Measurements from ENCODE around the gene CPZ. TPM values are rescaled to one million over a fixed set of nuclear protein-coding genes. Genes with fewer than 3 reads are reported as not detected.

The CPZ gene
- total RNA-seq, 1 experiment from 2014 or later: 37.3 TPM

- H4K20me1 ChIP-seq (ENCODE audit: control insufficient read depth, insufficient read depth, insufficient read length): no peaks in the 10 kb centered on the region
These were observed 10.5 kb upstream of the CPZ start for GRCh38 chr4:8582016-8582415.

More at GRCh38 chr4:8582016-8582415, 10.5 kb upstream of the CPZ start:
- Mint-ChIP-seq H3K36me3 (ENCODE audit: insufficient read depth in 1 of 3, low read depth in 3 of 3) (no peaks in the 10 kb centered on the region), H3K4me3 (0 out of 5 replicates have a peak overlapping the region, but pooled peaks of 1 of the 2 experiments have one; percentile 2), H3K27ac (no peak overlapping the region), H3K4me1 (peaks cover 41 to 47% of the 10 kb centered on the region in 2 experiments), H3K9me3 (no peaks in the 10 kb centered on the region), H3K27me3 (ENCODE audit: low read depth) (peaks cover 38% of the 10 kb centered on the region)
- Histone ChIP-seq H3K56ac (ENCODE audit: insufficient read length, low read depth, low read length) (no peak overlapping the region), H3T11ph (ENCODE audit: low read length) (no peak overlapping the region), H3K23me2 (ENCODE audit: insufficient read length, low read depth, low read length, poor library complexity, severe bottlenecking) (peaks cover 9% of the 10 kb centered on the region), H4K91ac (ENCODE audit: insufficient read length, low read depth, low read length) (no peak overlapping the region), H4K8ac (replicated peaks; ENCODE audit: insufficient read length, low read depth, low read length) (no peak overlapping the region), H3K4me2 (ENCODE audit: insufficient read depth, insufficient read length, low read length) (no peak overlapping the region), H2AFZ (ENCODE audit: low read length) (no peak overlapping the region), H3K79me2 (ENCODE audit: insufficient read depth, low read length) (no peaks in the 10 kb centered on the region), H3K4me1 (ENCODE audit: insufficient read depth, low read length) (no peaks in the 10 kb centered on the region), H3K18ac (ENCODE audit: insufficient read length, low read depth, low read length) (no peak overlapping the region), H2AK5ac (ENCODE audit: insufficient read length, low read length) (no peak overlapping the region), H2BK120ac (ENCODE audit: low read depth, low read length, poor library complexity, severe bottlenecking) (no peak overlapping the region), H2BK5ac (ENCODE audit: insufficient read length, low read length) (no peak overlapping the region), H2BK15ac (ENCODE audit: low read depth, low read length) (no peak overlapping the region), H3K9ac (ENCODE audit: extremely low read depth, insufficient read length, low read length) (no peak overlapping the region), H4K5ac (ENCODE audit: insufficient read length, low read depth, low read length) (no peak overlapping the region), H3K27me3 (ENCODE audit: insufficient read depth, low read length) (peaks cover 9% of the 10 kb centered on the region; the same call in 1 of the 2 replicates), H3K14ac (ENCODE audit: insufficient read depth, low read length) (no peak overlapping the region), H3K9me3 (ENCODE audit: control insufficient read depth, low read depth, low read length) (no peaks in the 10 kb centered on the region), H2BK20ac (ENCODE audit: low read depth, low read length, poor library complexity, severe bottlenecking) (no peak overlapping the region), H3K23ac (ENCODE audit: insufficient read length, low read depth, low read length) (no peak overlapping the region), H3K79me1 (ENCODE audit: insufficient read depth, low read depth, low read length, poor library complexity, severe bottlenecking) (no peaks in the 10 kb centered on the region), H2BK12ac (ENCODE audit: insufficient read length, low read depth, low read length) (no peak overlapping the region), H3K27ac (ENCODE audit: insufficient read length, low read depth, low read length) (no peak overlapping the region), H3K4ac (ENCODE audit: low read depth, low read length) (no peak overlapping the region)
- DNase-seq: no peak
- no CpG with 5 or more reads among the region's 2 CpGs for WGBS (ENCODE audit: extremely low coverage, insufficient read length, low lambda C conversion rate)
- TF ChIP-seq CTCF (conservative IDR thresholded peaks at IDR 0.05): no peak
